CD4-positive, alpha-beta memory T cell (primary cell): ENCODE data around the gene C9orf152. TPM values are rescaled to one million over a fixed set of nuclear protein-coding genes. Genes with fewer than 3 reads are reported as not detected.

Experiments
- CTCF ChIA-PET: fragments of 350-600 bp; sonication (Branson Sonifier 250); formaldehyde crosslinking; loops from one replicate; lab custom pipeline; 2021; ENCODE audit warnings: inconsistent platforms; ENCODE audit not compliant: partially characterized antibody; lab: Charles Lee
- POLR2A ChIA-PET: fragments of 350-600 bp; sonication (Branson Sonifier 250); formaldehyde crosslinking; loops from one replicate; lab custom pipeline; 2021; ENCODE audit not compliant: partially characterized antibody; lab: Charles Lee
- DNase-seq, 5 donors: peaks; one replicate each; pipeline versions ENCODE4 v3.0.0 to v3.0.0-alpha.2; 2020 to 2022; ENCODE audit warnings: mixed read lengths in 1 of 5
- H3K27ac ChIP-seq: one replicate; pipeline ENCODE4 v1.7.0; 2013; ENCODE audit warnings: low read depth, low read length
- H3K27me3 ChIP-seq: 2 replicates; pipeline ENCODE4 v1.7.0; 2013; ENCODE audit warnings: mild to moderate bottlenecking, low read length, moderate library complexity; ENCODE audit not compliant: insufficient read depth
- H3K36me3 ChIP-seq: 2 replicates; pipeline ENCODE4 v1.7.0; 2013; ENCODE audit warnings: mild to moderate bottlenecking, low read length, moderate library complexity; ENCODE audit not compliant: insufficient read depth
- H3K4me1 ChIP-seq: 2 replicates; pipeline ENCODE4 v1.7.0; 2013; ENCODE audit warnings: mild to moderate bottlenecking, low read length, moderate library complexity; ENCODE audit not compliant: insufficient read depth
- H3K4me3 ChIP-seq, 2 donors: one replicate each; pipeline ENCODE4 v1.7.0; 2013; ENCODE audit warnings: low read length in 2 of 2, mild to moderate bottlenecking in 1 of 2
- H3K9me3 ChIP-seq, 2 donors: one replicate each; pipeline ENCODE4 v1.7.0; 2013; ENCODE audit warnings: low read length in 2 of 2, control low read depth in 1 of 2; ENCODE audit not compliant: control insufficient read depth in 1 of 2
- H3K27ac Mint-ChIP-seq, 7 donors: one replicate each; pipeline ENCODE4 v1.8.0; 2020 to 2021; ENCODE audit warnings: mixed read lengths in 7 of 7, mild to moderate bottlenecking in 6 of 7, inconsistent platforms in 3 of 7, moderate library complexity in 3 of 7
- H3K27me3 Mint-ChIP-seq, 2 donors: one replicate each; pipeline ENCODE4 v1.8.0; 2020 to 2021; ENCODE audit warnings: mixed read lengths in 2 of 2
- H3K36me3 Mint-ChIP-seq, 2 donors: one replicate each; pipeline ENCODE4 v1.8.0; 2020 to 2021; ENCODE audit warnings: mixed read lengths in 2 of 2, inconsistent platforms in 1 of 2, mild to moderate bottlenecking in 1 of 2
- H3K4me1 Mint-ChIP-seq, 4 donors: one replicate each; pipeline ENCODE4 v1.8.0; 2020 to 2021; ENCODE audit warnings: mixed read lengths in 4 of 4, mild to moderate bottlenecking in 1 of 4
- H3K4me3 Mint-ChIP-seq, 8 donors: one replicate each; pipeline ENCODE4 v1.8.0; 2020 to 2021; ENCODE audit warnings: mixed read lengths in 8 of 8, mild to moderate bottlenecking in 7 of 8, moderate library complexity in 6 of 8, inconsistent platforms in 3 of 8
- H3K9me3 Mint-ChIP-seq, 8 donors: one replicate each; pipeline ENCODE4 v1.8.0; 2020 to 2021; ENCODE audit warnings: mixed read lengths in 8 of 8, mild to moderate bottlenecking in 5 of 8, inconsistent platforms in 3 of 8, moderate library complexity in 1 of 8
- intact Hi-C: fragments of 100-400 bp; cut with micrococcal nuclease; formaldehyde crosslinking; loops from one replicate; pipeline ENCODE4 v1.15.1; 2023
- polyA plus RNA-seq, 2 donors: library from polyadenylated mRNA; unstranded; fragments of 300-500 nt; fragmentation: Illumina TruSeq; gene quantifications; one replicate each; pipeline ENCODE4 v1.2.3, GENCODE V29; 2021
- total RNA-seq, 2 experiments: library from RNA; stranded (reverse); gene quantifications; one replicate each; pipeline ENCODE4 v1.2.3, GENCODE V29; 2021

The C9orf152 gene
- total and polyA plus RNA-seq, 4 experiments from 2014 or later = not detected

DNA sequence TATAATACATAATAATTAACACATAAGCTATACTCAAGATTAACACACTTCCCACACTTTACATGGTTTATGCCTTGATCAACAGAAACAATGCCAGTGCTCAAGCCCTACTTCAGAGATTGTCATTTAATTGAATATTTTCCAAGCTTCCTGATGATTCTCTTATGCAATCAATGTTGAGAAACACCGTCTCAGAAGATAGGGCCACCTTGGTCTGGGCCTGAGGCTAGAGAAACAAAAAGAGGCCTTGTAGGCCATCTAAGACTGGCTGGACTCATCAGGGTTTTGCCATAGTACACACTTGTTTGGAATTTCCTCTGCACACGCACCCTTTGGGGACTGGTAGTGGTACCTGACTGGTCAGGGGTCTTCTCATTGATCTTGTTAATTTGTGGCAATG is 16.3 kb downstream of the C9orf152 start:
- Histone ChIP-seq H3K36me3 (no peaks in the 10 kb centered on the region), H3K27me3 (no peaks in the 10 kb centered on the region), H3K4me1 (no peaks in the 10 kb centered on the region), H3K9me3 (no peaks in the 10 kb centered on the region), H3K27ac (no peak overlapping the region), H3K4me3 (no peak overlapping the region)
- CTCF ChIA-PET = interaction anchor here (0.9 to 4.0 kb wide), 3 partner anchors 8 to 25 kb away, joined by 3 to 22 read pairs (median 3); no protein-coding TSS in a partner anchor
- intact Hi-C loops = no loop called here
- Mint-ChIP-seq H3K4me1 (no peaks in the 10 kb centered on the region), H3K27me3 (peaks cover 3 to 5% of the 10 kb centered on the region in 2 donors), H3K27ac (no peak overlapping the region), H3K36me3 (no peaks in the 10 kb centered on the region), H3K9me3 (no peaks in the 10 kb centered on the region), H3K4me3 (no peak overlapping the region)
- POLR2A ChIA-PET = no interaction called here
- no peak for DNase-seq

DNA sequence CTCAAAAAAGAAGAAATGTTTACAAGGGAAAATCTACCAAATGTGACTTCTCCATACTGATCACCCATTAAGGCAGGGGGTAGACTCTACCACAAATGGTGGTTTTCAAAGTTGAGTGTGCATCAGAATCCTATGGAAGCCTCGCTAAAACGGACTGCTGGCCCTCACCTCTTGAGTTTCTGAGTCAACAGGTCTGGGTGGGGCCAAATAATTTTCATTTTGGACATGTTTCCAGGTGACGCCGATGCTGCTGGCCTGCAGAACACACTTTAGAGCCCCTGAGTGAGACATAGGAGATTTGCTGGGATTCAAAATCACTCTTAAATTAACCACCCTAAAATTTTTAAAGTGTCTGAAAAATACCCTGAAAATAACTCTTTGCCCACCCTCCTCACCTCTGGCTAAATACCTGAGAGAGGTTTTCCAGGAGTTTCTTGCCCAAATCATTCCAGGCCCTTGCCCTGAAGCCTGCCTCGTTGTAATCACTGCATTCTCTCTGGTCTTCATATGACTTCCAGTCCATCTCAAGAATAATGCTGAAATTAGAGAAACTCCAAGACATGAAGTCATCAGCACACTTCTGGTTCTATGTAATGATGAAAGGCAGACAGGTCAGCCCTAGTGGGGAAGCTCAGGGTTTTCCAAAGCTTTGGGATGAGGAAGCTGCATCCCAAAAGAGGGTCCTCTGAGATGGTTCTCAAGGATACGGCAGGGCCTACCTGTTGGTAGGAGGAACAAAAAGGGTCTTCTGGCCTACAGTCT is 18.2 kb downstream of the C9orf152 start:
- intact Hi-C loops = no loop called here
- H3K4me1 Mint-ChIP-seq = no peaks in the 10 kb centered on the region
- H3K27me3 ChIP-seq = no peaks in the 10 kb centered on the region
- ChIA-PET CTCF (interaction anchor here (1.0 to 1.5 kb wide), 3 partner anchors 8 to 16 kb away, joined by 3 to 4 read pairs (median 4); no protein-coding TSS in a partner anchor), POLR2A (no interaction called here)
- DNase-seq = no peak
- no peaks in the 10 kb centered on the region for H3K9me3 ChIP-seq
- no peak overlapping the region for H3K27ac ChIP-seq
- no peaks in the 10 kb centered on the region for H3K36me3 Mint-ChIP-seq
- H3K9me3 Mint-ChIP-seq = no peaks in the 10 kb centered on the region
- H3K4me1 ChIP-seq = no peaks in the 10 kb centered on the region
- no peak overlapping the region for H3K4me3 Mint-ChIP-seq
- no peak overlapping the region for H3K27ac Mint-ChIP-seq
- no peak overlapping the region for H3K4me3 ChIP-seq
- no peaks in the 10 kb centered on the region for H3K36me3 ChIP-seq
- peaks cover 3 to 5% of the 10 kb centered on the region in 2 donors for H3K27me3 Mint-ChIP-seq

DNA sequence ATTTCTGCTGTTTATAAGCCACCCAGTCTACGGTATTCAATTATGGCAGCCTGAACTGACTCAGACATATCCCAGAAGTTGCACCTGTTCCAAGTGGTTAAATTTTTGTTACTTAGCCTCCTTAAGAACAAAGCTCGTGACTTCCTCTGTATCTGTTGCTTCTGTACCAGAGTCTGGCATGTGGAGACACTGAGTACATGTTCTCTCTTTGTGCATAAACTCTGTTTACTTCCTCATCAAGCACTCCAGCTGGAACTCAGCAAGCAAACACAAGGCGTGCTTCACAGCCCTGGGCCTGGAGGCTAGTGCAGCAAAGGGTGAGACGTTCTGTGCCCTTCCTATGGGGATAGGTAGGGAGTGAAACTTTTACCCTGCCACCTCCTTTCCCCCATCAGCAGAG is 19.0 kb downstream of the C9orf152 start:
- no peaks in the 10 kb centered on the region for H3K9me3 ChIP-seq
- H3K4me1 ChIP-seq = no peaks in the 10 kb centered on the region
- no peaks in the 10 kb centered on the region for H3K27me3 ChIP-seq
- no peaks in the 10 kb centered on the region for H3K36me3 Mint-ChIP-seq
- no peaks in the 10 kb centered on the region for H3K4me1 Mint-ChIP-seq
- no peak overlapping the region for H3K4me3 Mint-ChIP-seq
- peaks cover 3 to 5% of the 10 kb centered on the region in 2 donors for H3K27me3 Mint-ChIP-seq
- no peak for DNase-seq
- intact Hi-C loops = no loop called here
- POLR2A ChIA-PET = no interaction called here
- H3K9me3 Mint-ChIP-seq = no peaks in the 10 kb centered on the region
- no peak overlapping the region for H3K4me3 ChIP-seq
- no peak overlapping the region for H3K27ac Mint-ChIP-seq
- no peaks in the 10 kb centered on the region for H3K36me3 ChIP-seq
- no peak overlapping the region for H3K27ac ChIP-seq
- CTCF ChIA-PET = interaction anchor here (1.0 to 1.5 kb wide), 3 partner anchors 9 to 13 kb away, joined by 3 to 4 read pairs (median 4); no protein-coding TSS in a partner anchor

DNA sequence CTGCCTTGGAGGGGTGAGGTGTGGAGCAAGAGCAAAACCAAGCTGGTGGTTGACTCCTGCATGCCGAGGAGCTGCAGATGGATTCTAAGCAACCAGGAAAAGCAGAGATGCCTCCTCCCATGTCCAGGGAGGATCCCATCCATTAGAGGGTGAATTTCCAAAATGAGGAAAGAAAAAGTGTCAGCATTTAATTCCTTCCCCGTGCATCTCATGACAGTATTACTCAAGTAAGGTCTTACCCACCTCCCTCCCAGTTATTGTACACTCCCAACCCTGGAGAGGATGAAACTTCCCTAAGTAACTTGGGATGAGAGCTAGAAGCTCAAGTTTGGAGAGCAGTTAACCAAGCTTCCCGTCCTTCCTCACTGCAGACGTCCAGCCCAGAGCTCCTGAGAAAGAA is 19.9 kb downstream of the C9orf152 start:
- CTCF ChIA-PET = interaction anchor here (0.8 to 5.9 kb wide), 3 partner anchors 12 to 29 kb away, joined by 3 to 58 read pairs (median 4); no protein-coding TSS in a partner anchor

DNA sequence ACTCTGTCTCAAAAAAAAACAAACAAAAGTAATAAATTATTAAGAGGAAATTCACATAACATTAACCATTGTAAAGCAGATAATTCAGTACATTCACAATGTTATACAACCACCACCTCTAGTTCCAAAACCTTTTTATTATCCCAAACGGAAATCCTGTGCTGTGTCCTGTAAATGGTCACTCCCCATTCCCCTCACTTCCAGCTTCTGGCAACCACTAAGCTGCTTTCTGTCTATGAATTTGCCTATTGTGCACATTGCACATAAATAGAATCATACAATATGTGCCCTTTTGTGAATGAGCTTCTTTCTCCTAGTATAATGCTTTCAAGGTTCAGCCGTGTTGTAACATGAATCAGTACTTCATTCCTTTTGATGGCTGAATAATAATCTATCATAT is 20.8 kb downstream of the C9orf152 start:
- peaks cover 0 to 7% (median 0%) of the 10 kb centered on the region in 4 donors for H3K4me1 Mint-ChIP-seq
- POLR2A ChIA-PET = no interaction called here
- Histone ChIP-seq H3K9me3 (no peaks in the 10 kb centered on the region), H3K4me1 (no peaks in the 10 kb centered on the region), H3K4me3 (no peak overlapping the region), H3K27ac (no peak overlapping the region), H3K36me3 (no peaks in the 10 kb centered on the region), H3K27me3 (no peaks in the 10 kb centered on the region)
- H3K27me3 Mint-ChIP-seq = peaks cover 0 to 3% of the 10 kb centered on the region in 2 donors
- no peak overlapping the region for H3K4me3 Mint-ChIP-seq
- no peak overlapping the region for H3K27ac Mint-ChIP-seq
- H3K9me3 Mint-ChIP-seq = no peaks in the 10 kb centered on the region
- H3K36me3 Mint-ChIP-seq = no peaks in the 10 kb centered on the region
- intact Hi-C loops = no loop called here
- CTCF ChIA-PET = interaction anchor here (0.6 to 5.9 kb wide), 3 partner anchors 9 to 30 kb away, joined by 3 to 58 read pairs (median 4); no protein-coding TSS in a partner anchor
- DNase-seq = no peak

More for the DNA sequence above, 19.9 kb downstream of the C9orf152 start:
- H3K9me3 Mint-ChIP-seq = no peaks in the 10 kb centered on the region
- POLR2A ChIA-PET = no interaction called here
- Histone ChIP-seq H3K27me3 (no peaks in the 10 kb centered on the region), H3K4me1 (no peaks in the 10 kb centered on the region), H3K27ac (no peak overlapping the region), H3K36me3 (no peaks in the 10 kb centered on the region), H3K4me3 (no peak overlapping the region), H3K9me3 (no peaks in the 10 kb centered on the region)
- H3K36me3 Mint-ChIP-seq = no peaks in the 10 kb centered on the region
- no peak overlapping the region for H3K27ac Mint-ChIP-seq
- no peak for DNase-seq
- no peak overlapping the region for H3K4me3 Mint-ChIP-seq
- H3K4me1 Mint-ChIP-seq = peaks cover 0 to 4% (median 0%) of the 10 kb centered on the region in 4 donors
- intact Hi-C loops = no loop called here
- H3K27me3 Mint-ChIP-seq = peaks cover 4 to 6% of the 10 kb centered on the region in 2 donors

DNA sequence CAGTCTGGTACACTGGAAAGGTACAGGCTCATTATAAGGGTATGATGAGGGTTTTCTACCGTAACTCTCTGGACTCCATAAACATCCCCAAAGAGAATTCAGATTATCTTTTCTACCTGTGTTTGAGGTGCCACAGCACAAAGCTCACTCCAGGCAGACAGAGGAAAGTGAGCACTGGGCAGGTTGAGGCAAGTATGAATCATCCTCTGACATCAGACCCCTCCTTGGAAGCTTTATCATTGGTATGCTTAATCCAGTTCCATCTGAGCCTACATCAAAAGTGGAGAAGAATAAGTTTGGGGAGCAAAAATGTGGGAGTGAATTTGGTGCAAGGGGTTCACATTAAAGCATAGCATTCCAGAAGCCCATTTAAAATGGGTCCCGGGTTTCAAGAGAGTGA is 21.7 kb downstream of the C9orf152 start:
- ChIA-PET CTCF (interaction anchor here (1.2 to 5.9 kb wide), 3 partner anchors 12 to 31 kb away, joined by 3 to 58 read pairs (median 3); no protein-coding TSS in a partner anchor), POLR2A (no interaction called here)
- no peak overlapping the region for H3K4me3 ChIP-seq
- Mint-ChIP-seq H3K4me1 (peaks cover 0 to 7% (median 0%) of the 10 kb centered on the region in 4 donors), H3K27me3 (peaks cover 0 to 3% of the 10 kb centered on the region in 2 donors), H3K9me3 (no peaks in the 10 kb centered on the region), H3K36me3 (no peaks in the 10 kb centered on the region), H3K4me3 (no peak overlapping the region), H3K27ac (no peak overlapping the region)
- no peaks in the 10 kb centered on the region for H3K9me3 ChIP-seq
- H3K36me3 ChIP-seq = no peaks in the 10 kb centered on the region
- no peaks in the 10 kb centered on the region for H3K4me1 ChIP-seq
- no peak overlapping the region for H3K27ac ChIP-seq
- H3K27me3 ChIP-seq = no peaks in the 10 kb centered on the region
- DNase-seq = no peak
- intact Hi-C loops = no loop called here

DNA sequence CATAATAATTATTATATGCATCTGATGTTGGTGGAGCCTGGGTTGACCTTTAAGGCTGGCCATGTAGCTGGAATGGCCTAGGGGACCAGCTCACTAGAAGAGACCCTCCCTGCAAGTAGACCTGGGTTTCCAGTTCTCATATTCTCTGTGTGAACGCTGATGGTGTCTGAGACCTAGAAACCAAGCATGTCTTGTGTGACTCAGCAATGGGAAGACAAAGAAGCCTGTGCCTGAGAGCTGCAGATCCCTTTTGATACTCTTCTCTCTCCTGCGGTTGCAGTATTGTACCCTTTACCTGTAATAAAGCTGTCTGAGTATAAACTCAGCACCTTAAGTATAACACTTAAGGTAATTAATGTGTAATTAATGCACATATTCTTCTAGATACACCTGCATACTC is 22.2 kb downstream of the C9orf152 start:
- H3K27me3 ChIP-seq = no peaks in the 10 kb centered on the region
- H3K27ac Mint-ChIP-seq = no peak overlapping the region
- POLR2A ChIA-PET = no interaction called here
- no peak overlapping the region for H3K27ac ChIP-seq
- no peak for DNase-seq
- H3K36me3 ChIP-seq = no peaks in the 10 kb centered on the region
- CTCF ChIA-PET = interaction anchor here (1.2 to 5.9 kb wide), 5 partner anchors 10 to 64 kb away, joined by 3 to 58 read pairs (median 3); no protein-coding TSS in a partner anchor
- H3K4me3 ChIP-seq = no peak overlapping the region
- no peak overlapping the region for H3K4me3 Mint-ChIP-seq
- intact Hi-C loops = no loop called here
- H3K36me3 Mint-ChIP-seq = no peaks in the 10 kb centered on the region
- peaks cover 0 to 4% (median 0%) of the 10 kb centered on the region in 8 donors for H3K9me3 Mint-ChIP-seq
- H3K9me3 ChIP-seq = no peaks in the 10 kb centered on the region
- H3K27me3 Mint-ChIP-seq = peaks cover 0 to 3% of the 10 kb centered on the region in 2 donors
- H3K4me1 Mint-ChIP-seq = peaks cover 0 to 7% (median 0%) of the 10 kb centered on the region in 4 donors
- H3K4me1 ChIP-seq = no peaks in the 10 kb centered on the region
